ENCODE measurements around the gene EYS.
A peak's percentile ranks its signal among the peaks of the same experiment; 100 is the strongest.

Gene EYS

DNA sequence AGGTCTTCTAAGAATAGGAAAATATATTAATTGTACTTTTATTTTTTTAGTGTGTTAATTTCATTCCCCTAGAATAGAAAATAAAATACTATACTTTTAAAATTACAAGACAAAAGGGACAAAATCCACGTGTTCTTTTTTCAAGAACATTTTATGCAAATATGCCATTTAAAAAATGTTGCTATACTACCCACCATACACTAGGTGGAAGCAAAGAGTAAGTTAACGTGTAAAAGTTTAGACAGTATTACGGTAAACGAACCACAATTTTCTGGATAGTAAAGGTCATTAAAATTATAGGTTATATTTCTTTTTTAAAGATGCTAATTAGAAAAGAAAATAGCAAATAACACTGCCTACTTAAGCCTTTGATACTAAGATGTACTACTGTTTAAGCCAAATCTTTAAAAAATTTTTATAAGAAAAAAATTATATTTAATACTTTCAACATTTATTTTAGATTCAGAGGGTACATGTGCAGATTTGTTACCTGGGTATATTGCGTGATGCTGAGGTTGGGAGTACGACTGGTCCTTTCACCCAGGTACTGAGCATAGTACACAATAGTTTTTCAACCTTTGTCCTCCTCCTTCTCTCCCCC is 1783.8 kb downstream of the EYS start:
- H3K27ac Mint-ChIP-seq, result no peak overlapping the region
- no peak overlapping the region for H3K4me3 Mint-ChIP-seq
- peaks cover 9% of the 10 kb centered on the region for H3K4me1 Mint-ChIP-seq
- no peaks in the 10 kb centered on the region for H3K36me3 Mint-ChIP-seq (ENCODE audit: low read depth)
- peaks cover 4% of the 10 kb centered on the region for H3K27me3 Mint-ChIP-seq (ENCODE audit: low read depth)
- TF ChIP-seq CTCF (IDR thresholded peaks at IDR 0.05; ENCODE audit: unreplicated experiment in 3 of 3), result peak; percentile 54 to 72 (median 68)
- H3K9me3 Mint-ChIP-seq, result no peaks in the 10 kb centered on the region

DNA sequence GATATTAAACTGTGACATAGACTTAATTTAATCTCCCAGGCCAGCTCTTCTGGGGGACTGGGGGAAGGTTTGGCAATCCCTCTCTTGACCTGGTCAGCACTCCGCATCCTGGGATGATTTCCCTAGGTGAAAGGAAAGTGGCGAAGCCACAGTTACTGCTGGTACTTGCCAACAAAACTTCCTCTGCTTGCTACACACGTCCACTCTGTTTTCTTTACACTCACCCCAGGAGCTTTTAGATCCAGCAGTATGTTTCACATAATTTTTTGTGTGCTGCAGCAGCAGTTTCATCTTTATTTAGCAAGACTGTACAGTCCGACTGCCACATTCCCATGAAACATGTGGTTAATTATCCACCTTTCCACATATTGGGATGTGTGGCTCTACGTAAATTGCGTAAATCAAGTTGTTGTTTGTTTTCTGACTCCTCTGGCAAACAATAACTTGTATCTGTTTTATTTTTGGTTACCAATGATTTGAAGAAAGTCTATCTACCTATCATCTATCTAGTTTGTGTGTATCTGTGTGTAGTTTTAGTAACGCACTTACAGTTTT is 1787.4 kb downstream of the EYS start:
- peak overlapping the region in 1 of 3 experiments; percentile 63 for H3K27ac Mint-ChIP-seq
- no peak overlapping the region for H3K4me3 Mint-ChIP-seq
- H3K27me3 Mint-ChIP-seq (ENCODE audit: low read depth), result peaks cover 4% of the 10 kb centered on the region
- H3K9me3 Mint-ChIP-seq, result peaks cover 4% of the 10 kb centered on the region
- H3K36me3 Mint-ChIP-seq (ENCODE audit: low read depth), result no peaks in the 10 kb centered on the region
- peaks cover 9% of the 10 kb centered on the region for H3K4me1 Mint-ChIP-seq
- no peak for TF ChIP-seq CTCF (IDR thresholded peaks at IDR 0.05; ENCODE audit: unreplicated experiment in 3 of 3)

GRCh38 chr6:63912887-63913286 is 1794.1 kb downstream of the EYS start:
- peaks cover 7% of the 10 kb centered on the region for H3K9me3 Mint-ChIP-seq
- peaks cover 6% of the 10 kb centered on the region for H3K4me1 Mint-ChIP-seq
- H3K36me3 Mint-ChIP-seq (ENCODE audit: low read depth), result no peaks in the 10 kb centered on the region
- peak overlapping the region in 1 of 3 experiments; percentile 8 for H3K27ac Mint-ChIP-seq
- H3K27me3 Mint-ChIP-seq (ENCODE audit: low read depth), result no peaks in the 10 kb centered on the region
- TF ChIP-seq CTCF (IDR thresholded peaks at IDR 0.05; ENCODE audit: unreplicated experiment in 3 of 3), result no peak
- H3K4me3 Mint-ChIP-seq, result no peak overlapping the region

DNA sequence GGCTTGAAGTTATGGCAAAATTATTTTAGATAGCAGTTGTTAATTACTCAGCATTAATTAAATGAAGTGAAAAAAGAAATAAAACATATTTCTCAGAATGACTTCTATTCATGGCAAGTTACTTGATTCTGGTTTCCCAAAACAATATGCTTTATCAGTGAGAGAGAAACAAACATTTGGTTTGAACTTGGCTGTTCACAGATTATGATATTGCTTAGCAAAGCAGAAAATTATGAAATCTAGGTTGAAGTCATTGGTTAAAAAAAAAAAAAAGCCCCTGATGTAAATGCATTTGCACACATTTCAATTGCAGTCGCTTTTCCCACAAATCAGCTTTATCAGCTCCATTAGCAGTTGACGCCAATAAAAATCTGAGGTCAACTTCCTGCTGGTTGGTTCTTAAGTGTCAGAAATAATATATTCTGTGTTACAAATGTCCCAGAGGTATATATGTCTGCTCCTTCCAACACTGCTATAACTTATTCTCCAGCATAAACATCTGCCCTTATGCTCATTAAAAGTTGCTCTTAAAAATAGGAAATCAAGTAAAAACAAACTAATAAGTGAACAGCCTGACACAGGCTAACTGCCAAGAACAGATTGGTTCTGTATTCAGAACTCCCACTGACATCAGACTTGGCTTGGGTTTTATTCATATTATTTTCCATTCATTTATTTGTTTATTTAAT is 1796.0 kb downstream of the EYS start:
- TF ChIP-seq CTCF (IDR thresholded peaks at IDR 0.05; ENCODE audit: unreplicated experiment in 3 of 3), result no peak
- Mint-ChIP-seq H3K9me3 (peaks cover 7% of the 10 kb centered on the region), H3K36me3 (ENCODE audit: low read depth) (no peaks in the 10 kb centered on the region), H3K4me1 (peaks cover 6% of the 10 kb centered on the region), H3K27me3 (ENCODE audit: low read depth) (no peaks in the 10 kb centered on the region), H3K4me3 (no peak overlapping the region), H3K27ac (no peak overlapping the region)

- no peaks in the 10 kb centered on the region for H3K36me3 Mint-ChIP-seq (ENCODE audit: low read depth)
- no peak overlapping the region for H3K27ac Mint-ChIP-seq
- no peaks in the 10 kb centered on the region for H3K9me3 Mint-ChIP-seq
- H3K4me3 Mint-ChIP-seq, result no peak overlapping the region
- H3K4me1 Mint-ChIP-seq, result no peaks in the 10 kb centered on the region
- H3K27me3 Mint-ChIP-seq (ENCODE audit: low read depth), result no peaks in the 10 kb centered on the region
- no peak for TF ChIP-seq CTCF (IDR thresholded peaks at IDR 0.05; ENCODE audit: unreplicated experiment in 3 of 3)
These were observed 1802.3 kb downstream of the EYS start for GRCh38 chr6:63904650-63905248.

Measured in nephron (organoid).